GM19395 (cell line): ENCODE measurements around the gene CHRM2.

Experiments
- ATAC-seq: cut with Tn5 transposase; IDR thresholded peaks from one replicate; pipeline ENCODE4 v1.9.1; 2021; ENCODE audit warnings: mild to moderate bottlenecking, moderate library complexity; ENCODE audit not compliant: unreplicated experiment

The CHRM2 gene

DNA sequence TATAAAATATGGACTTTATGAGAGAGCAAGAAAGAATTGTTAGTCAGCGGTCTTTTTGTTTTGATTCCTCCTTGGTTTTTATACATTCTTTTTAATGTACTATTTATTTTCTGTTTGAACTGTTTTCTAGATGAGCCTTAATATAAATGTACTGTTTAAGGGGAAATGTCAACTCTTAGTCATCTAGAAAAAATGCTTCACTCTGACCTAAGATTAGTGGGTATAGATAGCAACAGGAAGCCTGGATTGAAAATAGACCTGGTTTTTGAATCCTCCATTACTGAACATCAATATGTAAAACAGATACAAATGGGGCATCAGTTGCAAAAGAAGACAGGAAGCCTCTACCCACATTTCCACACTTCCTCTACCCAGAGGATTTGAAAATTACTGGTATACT, 87.8 kb downstream of the CHRM2 start:
- ATAC-seq: no peak

DNA sequence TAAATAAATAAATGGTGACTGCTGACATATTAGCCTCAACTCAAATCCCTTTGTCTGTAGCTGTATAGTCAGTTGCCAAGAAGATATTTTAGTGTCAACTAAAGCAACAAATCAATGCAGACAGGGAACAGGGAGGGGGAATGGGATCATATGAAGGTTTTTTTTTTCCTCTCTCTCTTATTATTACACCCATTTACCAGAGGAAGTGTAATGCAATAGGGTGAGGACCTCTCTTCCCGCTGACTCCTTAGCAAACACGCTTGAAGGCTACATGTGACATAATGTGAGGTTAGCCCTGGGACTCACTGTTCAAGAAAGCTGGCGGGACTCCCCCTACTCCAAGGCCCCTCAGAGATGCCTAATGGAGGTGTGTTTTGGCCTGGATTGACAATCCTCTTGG, 88.2 kb downstream of the CHRM2 start:
- ATAC-seq: no peak

DNA sequence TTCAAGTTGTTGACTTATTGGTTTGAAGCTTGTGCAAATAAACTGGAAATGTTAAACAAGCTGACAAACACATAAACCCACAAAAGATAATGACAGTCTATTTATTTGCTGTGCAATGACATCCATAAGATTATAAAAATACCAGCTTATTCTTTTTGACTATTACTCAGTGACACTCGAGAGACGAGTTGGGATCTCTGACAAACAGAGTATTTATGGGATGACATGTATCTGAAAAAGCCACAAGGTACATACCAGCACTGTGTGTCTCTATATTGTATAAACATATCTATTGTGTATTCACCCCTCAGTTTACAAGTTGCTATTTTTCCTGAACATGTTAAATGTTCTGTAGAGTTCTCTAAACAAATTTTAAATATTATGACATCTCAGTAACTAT, 88.9 kb downstream of the CHRM2 start:
- no peak for ATAC-seq

DNA sequence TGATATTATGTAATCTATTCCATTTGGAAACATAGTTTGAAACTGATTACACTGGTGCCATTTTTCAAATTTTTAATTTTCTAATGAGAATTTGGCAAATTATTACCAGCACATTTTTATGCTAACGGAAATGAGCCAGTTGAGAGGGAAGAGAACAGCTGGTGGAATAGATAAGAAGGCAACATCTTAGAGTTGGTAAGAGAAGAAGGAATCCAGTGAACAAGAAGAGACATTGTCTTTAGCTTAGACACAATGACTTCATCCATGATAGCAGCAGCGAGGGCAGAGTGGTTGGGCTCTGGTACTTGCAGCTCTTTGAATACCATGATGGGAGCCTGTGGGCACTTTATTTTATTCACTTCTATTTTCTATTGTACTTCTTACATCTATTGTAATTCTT, 89.6 kb downstream of the CHRM2 start:
- ATAC-seq: no peak

DNA sequence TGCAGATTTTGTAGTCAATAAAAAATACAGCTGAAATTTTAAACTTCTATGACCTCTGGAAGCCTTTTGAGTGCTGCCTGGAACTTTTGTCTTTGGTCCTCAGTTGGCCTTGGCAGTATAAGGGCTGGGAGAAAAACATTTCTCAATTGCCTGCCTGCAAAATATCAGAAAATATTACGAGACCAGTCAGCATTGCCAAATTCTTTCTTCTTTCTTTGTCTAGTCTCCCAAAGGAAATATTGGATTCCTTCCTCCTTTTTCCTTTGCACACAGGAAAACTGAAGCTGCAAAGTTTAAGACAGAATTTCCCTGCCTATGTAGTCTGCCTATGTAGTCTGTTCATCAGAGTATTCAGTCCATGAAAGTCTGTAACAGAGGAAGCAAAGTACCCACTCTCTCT, 95.9 kb downstream of the CHRM2 start:
- no peak for ATAC-seq

DNA sequence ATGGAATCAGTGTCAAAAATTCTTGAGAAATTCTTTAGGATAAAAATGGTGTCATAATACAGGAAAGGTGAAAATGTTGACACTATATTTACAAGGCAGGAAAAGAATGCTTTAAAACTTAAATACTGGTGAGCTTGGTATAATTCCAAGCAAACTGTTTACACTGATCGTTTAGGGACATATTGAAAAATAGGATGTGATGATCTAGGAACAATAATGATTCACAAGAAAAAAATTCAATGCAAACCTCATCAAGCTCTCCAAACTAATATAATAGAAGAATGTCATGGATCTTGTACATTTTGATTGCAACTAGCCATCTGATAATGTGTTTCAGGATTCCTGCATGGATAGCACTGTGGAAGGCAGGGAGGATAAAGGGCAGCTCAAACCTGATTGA, 98.4 kb downstream of the CHRM2 start:
- no peak for ATAC-seq

DNA sequence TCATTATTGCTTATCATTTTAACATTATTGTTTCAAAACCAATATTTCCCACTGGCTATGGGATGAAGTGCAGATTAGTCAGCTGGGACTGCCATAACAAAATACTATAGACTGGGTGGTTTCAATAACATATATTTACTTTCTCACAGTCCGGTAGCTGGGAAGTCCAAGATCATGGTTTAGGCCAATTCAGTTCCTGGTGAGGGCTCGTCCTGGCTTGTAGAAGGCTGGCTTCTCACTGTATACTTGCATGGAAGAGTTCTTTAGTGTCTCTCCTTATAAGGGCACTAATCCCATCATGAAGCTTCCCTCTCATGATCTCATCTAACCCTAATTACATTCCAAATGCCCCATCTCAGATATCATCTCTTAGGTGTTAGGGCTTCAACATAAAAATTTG, 101.3 kb downstream of the CHRM2 start:
- no peak for ATAC-seq

DNA sequence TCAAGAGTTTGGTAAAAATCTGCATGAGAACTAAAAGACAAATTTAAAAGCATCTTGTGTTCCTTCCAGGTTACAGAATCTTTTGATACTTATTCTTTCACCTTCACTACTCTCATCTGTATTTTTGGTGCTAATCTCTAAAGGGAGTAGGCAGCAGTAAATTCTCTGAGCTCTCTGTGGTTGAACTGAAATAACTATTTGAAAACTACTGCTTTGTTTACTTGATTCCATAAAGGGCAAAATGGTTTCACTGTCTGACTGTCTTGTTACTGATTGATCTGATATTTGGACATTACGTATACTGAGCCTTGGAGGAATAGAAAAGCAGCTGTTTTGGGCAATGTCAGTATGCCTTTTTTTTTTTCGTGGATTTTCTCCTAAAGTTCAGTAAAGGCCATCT, 103.3 kb downstream of the CHRM2 start:
- ATAC-seq: no peak

DNA sequence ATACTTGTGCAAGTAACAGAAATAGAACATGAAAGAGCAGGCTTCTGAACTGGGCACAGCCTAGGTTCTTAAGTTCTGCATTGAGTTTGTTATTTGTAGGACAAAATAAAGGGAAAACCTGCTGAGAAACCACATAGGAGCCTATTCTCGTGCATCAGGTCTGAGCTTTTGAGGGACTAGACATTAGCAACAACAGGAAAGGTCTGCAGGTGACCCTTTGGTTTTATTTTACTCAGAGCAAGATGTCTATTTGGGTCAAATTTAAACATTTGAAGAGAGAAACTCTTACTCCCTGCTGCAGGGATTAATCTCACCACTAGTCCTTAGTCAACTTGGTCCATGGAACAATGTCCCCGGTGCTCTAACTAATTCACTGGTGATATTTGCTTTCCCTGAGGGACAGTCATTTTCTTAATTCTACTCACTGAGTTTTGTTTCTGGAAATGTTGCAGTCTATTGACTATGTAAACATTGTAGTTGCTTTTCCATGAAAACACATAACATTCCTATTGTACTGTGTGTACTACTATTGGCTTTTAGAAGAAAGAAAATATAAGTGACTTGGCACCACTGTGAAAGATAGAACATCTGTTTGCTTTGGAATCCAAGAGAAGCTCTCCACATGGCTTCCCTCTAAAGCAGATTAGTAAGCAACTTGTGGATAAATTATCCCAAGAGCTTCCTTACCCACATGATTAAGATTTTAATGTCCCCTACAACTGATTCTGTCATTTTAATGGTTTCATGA, 108.2 kb downstream of the CHRM2 start:
- ATAC-seq: no peak

DNA sequence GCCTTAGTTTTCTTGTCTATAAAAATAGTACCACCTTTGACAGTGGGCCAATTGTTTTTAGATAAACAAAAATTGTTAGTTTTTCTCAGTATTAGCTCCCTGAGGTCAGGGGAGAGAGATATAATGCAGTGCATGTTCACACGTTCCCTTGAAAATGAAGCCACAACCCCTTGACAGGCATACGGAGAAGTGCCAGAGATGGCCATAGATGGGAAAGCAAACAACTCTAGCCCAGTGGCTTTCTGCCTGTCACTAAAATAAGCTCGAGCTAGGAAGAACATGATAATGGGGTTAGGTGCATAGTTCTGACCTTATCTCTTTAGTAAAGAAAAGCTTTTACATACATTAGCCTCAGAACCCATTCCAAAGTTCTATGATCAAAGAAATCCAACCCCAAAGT, 124.9 kb downstream of the CHRM2 start:
- no peak for ATAC-seq

DNA sequence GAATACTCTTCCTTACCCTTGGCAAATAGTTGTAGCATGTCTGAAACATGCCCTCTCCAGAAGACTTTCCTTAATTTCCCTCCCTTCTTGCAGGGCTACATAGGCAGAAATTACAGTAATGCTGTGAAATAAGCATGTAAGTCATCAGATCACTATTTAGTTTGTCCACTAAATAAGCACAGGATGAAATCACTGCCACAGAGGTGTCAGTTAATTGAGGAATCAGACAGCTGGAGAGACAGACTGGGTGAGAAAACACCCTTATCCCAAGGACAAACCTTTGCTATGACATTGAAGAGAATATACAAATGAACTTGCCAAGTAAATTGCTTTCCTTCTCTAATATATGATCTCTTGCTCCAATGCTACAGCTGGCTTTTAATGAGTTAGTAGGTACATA, 129.3 kb downstream of the CHRM2 start:
- ATAC-seq: no peak

DNA sequence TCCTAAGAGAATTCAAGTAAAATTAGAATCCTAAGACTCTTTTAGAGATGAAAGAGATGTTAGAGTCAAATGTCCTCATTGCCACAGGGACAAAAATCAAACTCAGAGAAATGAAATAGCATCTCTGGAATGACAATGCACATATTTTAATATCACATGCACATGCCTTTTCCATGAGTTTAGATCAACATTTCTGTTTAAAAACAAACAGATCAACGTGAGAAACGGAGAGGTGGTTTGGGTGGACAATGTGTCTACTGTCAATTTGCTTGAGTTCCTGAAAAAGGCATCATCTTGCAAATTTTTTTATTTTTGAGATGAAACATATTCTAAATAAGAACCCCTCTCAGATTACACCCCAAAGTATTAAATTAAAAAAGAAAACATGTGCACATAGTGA, 130.0 kb downstream of the CHRM2 start:
- no peak for ATAC-seq

DNA sequence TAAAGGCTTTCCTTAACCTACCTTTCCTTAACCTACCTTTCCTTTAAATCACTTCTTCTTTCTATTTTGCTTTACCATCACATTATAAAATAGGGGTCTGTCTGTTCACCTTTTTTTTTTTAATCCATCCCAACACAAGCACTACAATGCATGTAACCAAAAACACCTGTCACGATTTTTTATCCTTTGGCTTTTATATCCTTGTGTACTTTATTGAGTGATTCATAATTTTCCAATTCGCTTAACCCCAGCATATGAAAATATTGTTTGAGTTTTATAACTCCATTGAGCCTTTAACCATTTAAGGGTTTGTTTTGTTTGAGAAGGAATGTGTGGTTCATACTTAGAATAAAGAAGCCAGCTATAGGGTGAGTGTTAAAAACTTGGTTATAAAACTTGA, 132.2 kb downstream of the CHRM2 start:
- ATAC-seq: no peak

DNA sequence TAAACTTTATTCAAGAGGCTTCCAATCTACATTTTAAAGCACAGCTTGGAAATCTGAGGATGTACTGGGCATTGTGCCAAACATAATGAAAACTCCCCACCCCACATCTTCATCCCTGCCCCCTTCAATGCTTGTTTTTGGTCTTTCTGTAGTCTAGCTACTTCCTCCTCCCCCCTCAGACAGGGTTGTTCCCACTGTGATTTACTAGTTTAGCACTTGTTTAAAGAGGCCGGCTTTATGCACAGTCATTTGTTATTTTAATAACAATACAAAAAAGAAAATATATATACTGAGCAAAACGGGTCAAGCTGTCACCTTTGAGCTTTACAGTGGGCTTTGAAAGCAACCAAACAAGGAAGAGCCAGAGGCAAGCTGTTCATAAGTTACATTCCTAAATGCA, 132.6 kb downstream of the CHRM2 start:
- ATAC-seq: no peak

DNA sequence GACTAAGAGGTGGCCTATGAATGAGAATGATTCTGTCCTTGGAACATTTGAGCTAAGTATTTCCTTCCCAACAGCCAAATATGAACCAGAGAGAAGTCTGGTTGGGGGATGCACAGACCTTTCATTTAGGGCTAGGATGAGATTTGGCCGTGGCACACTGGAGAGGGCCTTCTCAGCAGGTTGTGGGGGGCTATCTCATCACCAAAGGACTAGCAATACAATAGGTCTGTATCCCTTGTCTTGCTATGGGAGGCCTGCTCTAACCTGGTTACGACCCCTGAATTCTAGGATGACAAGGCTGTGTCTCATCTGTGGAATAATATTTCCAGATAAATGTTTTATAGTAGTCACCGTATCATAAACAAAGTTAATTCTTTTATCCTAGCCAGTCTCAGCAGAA, 133.0 kb downstream of the CHRM2 start:
- ATAC-seq: no peak

DNA sequence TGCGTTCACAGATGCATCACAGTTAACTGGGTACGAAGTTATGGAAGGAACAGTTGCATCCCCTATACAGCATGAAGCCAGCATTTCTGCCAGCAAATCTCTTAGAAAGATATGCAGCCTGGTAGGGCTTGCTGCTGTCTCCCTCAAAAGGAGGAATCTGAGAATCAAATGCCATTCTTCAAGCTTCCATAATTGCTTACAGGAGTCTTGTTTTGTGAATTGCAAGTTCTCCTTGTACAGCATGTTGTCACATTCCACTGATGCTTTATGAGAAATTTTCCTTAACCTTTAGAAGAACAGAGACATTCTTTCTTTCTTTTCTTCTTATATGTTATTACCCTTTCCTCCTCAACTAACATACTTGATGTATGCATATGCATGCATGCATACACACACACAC, 134.6 kb downstream of the CHRM2 start:
- ATAC-seq: no peak

DNA sequence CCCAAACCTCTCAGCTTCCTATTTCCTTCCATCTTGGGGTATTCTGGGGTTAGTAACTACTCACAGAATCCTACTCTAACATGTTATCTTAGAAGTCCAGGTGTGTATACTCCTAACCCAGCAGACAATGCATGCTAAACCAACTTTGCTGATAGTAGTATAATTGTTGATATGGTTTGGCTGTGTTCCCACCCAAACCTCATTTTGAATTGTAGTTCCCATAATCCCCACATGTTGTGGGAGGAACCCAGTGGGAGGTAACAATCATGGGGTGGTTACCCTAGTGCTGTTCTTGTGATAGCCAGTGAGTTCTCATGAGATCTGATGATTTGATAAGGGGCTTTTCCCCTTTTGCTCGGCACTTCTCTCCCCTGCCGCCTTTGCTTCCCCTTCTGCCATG, 135.1 kb downstream of the CHRM2 start:
- ATAC-seq: no peak

DNA sequence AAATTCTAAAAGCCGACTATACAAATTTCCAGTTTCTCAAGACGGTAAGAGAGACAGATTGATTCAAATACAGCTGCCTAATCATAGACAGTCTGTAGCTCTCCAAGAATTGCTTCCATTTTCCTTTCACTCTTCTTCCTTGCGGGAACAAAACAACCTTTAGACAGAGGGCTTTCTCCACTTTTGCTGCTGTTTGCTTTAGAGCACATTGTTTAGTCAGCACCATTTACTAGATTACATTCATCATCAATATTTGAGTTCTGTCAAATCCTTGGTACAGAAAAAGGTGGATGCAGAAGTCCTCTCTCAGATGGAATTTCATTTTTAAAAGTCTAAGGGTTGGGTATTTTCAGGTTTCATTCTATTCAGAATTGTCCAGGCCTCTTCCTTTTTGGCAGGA, 137.4 kb downstream of the CHRM2 start:
- no peak for ATAC-seq

DNA sequence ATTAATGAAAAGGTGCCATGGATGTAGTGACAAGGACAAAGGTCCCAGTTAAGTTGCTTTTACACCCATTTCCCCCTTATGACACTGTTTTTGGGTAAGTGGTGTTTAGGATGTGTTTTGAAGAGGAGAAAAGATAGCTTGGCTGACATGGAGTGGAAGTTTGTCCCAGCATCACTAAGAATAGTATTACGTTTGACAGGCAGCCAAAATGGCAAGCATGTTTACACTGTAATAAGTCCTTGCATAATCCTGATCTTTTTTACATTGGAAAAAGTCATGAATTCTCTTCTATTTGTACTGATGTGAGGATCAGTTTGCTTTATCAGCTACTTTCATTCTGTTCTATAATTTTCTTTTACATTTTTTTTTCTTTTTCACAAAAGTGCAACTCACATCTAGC, 137.8 kb downstream of the CHRM2 start:
- no peak for ATAC-seq

DNA sequence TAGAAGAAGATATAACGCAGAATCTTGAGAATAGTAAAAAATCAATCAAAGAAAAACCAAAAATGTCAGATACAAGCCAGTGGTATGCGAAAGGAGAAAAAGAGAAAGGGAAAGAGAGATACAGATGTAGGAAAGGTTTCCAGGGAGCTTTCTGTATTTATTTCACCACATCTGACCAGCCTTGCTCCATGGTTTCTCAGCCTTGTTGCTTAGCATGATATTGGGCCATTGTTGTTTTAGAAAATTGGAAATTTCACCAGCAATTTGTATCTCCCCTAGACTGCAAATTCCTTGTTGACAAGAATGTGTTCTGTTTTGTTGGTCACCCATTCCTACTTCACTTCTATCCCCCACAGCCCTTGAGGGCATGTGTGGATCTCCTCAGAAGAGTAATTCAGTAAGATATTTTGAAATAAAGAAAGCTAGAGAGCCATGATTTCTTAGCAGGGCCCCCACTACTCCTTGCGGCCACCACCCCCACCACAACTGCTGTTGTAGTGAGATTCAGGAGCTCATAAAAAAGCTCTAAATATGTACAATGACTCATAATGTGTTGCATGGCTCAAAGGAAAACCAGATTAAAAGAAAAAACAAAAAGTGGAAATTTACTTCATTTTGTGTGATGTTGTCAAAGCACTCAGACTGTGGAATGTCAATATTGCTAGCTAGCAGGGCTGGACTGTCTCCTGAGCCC, 138.7 kb downstream of the CHRM2 start:
- no peak for ATAC-seq

DNA sequence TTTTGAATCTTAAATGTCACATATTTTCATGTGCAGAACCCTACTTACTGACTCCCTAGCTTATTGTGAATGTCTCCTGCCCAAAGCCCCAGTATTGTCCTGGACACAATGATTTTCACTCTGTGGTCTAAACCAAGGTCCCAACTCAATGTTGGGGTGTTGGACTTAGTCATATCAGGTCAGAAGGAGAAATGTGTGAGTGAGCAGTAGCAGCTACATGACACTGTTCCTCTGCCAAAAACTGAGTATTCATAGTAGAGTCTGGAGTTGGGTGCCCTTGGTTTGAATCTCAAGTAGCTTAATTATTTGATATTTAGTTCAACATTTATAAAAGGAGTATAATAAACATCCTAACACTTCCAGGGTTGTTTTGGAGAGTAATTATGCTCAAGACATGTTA, 141.0 kb downstream of the CHRM2 start:
- no peak for ATAC-seq

DNA sequence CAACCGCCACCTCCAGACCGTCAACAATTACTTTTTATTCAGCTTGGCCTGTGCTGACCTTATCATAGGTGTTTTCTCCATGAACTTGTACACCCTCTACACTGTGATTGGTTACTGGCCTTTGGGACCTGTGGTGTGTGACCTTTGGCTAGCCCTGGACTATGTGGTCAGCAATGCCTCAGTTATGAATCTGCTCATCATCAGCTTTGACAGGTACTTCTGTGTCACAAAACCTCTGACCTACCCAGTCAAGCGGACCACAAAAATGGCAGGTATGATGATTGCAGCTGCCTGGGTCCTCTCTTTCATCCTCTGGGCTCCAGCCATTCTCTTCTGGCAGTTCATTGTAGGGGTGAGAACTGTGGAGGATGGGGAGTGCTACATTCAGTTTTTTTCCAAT, 146.6 kb downstream of the CHRM2 start:
- ATAC-seq: no peak

DNA sequence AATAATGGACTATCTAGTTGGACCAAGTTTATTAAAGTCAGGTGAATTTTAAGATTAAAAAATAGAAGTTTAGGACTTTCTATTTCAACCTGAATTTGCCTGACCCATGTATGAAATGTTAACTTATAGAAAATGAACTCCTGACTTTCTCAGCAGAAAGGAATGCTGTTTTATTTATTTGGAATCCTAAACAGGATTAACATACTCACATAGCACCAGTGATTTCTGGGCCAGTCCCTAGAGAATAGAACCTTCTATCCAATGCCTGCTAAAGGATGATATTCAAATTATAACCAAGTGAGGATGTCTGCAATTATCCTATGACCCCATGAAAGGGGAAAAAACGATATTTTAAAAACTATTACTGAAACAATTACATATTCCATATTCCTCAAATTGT, 148.8 kb downstream of the CHRM2 start:
- ATAC-seq: no peak
